ENCODE measurements around the gene SCARB1. TPM values are rescaled to one million over a fixed set of nuclear protein-coding genes. Genes with fewer than 3 reads are reported as not detected.
A peak's percentile ranks its signal among the peaks of the same experiment; 100 is the strongest.

The SCARB1 gene
- total RNA-seq, 4 donors from 2014 or later, result 8.3 to 24.1 (median 13.0) TPM

DNA sequence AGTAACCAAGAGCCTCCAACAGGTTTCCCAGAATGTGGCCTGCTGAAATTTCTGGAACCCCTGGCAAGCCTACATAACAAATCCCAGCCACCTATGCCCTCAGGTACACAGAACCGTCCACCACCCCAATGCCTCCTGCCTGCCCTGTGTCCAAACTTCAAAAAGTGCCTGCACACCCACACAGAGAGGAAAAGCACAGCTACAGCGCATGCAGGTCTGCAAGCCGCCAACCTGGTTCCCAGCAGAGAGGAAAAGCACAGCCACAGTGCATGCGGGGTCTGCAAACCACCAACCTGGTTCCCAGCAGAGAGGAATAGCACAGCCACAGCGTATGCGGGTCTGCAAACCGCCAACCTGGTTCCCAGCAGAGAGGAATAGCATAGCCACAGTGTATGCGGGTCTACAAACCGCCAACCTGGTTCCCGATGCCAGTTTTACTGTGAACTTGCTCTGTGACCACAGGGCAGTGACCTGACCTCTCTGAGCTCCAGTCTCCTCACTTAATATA lies 113.5 kb downstream of the SCARB1 start:
- Histone ChIP-seq H3K27me3 (no peaks in the 10 kb centered on the region), H3K4me3 (no peak overlapping the region), H3K4me1 (peaks cover 37 to 87% (median 79%) of the 10 kb centered on the region in 4 donors), H3K9me3 (no peaks in the 10 kb centered on the region), H3K36me3 (no peaks in the 10 kb centered on the region), H3K27ac (replicated peaks in 1 of 4) (peak overlapping the region in 2 of 4 donors; percentile 17 to 95)
- TF ChIP-seq POLR2AphosphoS5 (IDR thresholded peaks at IDR 0.05) (no peak), POLR2A (IDR thresholded peaks at IDR 0.05; ENCODE audit: low read depth) (no peak), EP300 (IDR thresholded peaks at IDR 0.05) (no peak)
- TF ChIP-seq, protein P1, sequence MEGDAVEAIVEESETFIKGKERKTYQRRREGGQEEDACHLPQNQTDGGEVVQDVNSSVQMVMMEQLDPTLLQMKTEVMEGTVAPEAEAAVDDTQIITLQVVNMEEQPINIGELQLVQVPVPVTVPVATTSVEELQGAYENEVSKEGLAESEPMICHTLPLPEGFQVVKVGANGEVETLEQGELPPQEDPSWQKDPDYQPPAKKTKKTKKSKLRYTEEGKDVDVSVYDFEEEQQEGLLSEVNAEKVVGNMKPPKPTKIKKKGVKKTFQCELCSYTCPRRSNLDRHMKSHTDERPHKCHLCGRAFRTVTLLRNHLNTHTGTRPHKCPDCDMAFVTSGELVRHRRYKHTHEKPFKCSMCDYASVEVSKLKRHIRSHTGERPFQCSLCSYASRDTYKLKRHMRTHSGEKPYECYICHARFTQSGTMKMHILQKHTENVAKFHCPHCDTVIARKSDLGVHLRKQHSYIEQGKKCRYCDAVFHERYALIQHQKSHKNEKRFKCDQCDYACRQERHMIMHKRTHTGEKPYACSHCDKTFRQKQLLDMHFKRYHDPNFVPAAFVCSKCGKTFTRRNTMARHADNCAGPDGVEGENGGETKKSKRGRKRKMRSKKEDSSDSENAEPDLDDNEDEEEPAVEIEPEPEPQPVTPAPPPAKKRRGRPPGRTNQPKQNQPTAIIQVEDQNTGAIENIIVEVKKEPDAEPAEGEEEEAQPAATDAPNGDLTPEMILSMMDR (IDR thresholded peaks at IDR 0.05), result no peak
- intact Hi-C loops (cut with DNase I), result no loop called here
- no peak for DNase-seq (ENCODE audit: extremely low spot score)
- WGBS, result 83% methylated on average over 8 of the region's 10 CpGs

DNA sequence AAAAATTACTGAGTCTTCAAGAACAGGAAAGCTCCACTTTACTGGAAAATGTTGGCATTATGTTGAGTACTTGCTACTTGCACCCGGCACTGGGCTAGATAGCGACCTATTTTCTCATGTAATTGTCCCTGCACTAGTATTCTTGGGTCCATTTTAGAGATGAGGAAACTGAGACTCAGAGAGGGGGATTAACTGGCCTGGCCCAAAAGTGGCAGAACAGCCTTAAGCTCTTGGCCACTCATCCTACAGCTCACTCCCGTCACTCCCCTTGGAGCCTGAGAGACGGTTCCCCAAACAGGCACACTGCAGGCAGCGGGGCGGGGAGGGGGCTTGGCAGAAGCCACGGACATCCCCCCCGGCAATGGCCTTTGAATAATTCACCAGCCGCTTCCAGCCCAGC lies 113.9 kb downstream of the SCARB1 start:
- Histone ChIP-seq H3K36me3 (no peaks in the 10 kb centered on the region), H3K27me3 (no peaks in the 10 kb centered on the region), H3K4me1 (peaks cover 33 to 87% (median 79%) of the 10 kb centered on the region in 4 donors), H3K27ac (replicated peaks in 1 of 4) (peak overlapping the region in 1 of 4 donors; percentile 17), H3K9me3 (no peaks in the 10 kb centered on the region), H3K4me3 (no peak overlapping the region)
- TF ChIP-seq EP300 (IDR thresholded peaks at IDR 0.05) (no peak), POLR2AphosphoS5 (IDR thresholded peaks at IDR 0.05) (no peak), POLR2A (IDR thresholded peaks at IDR 0.05; ENCODE audit: low read depth) (no peak)
- TF ChIP-seq, protein P1 (IDR thresholded peaks at IDR 0.05), result no peak
- no peak for DNase-seq (ENCODE audit: extremely low spot score)
- WGBS, result 87% methylated on average over 8 of the region's 9 CpGs
- intact Hi-C loops (cut with DNase I), result loop anchor here (10.0 kb wide), 1 partner anchor 65 kb away; no protein-coding TSS in a partner anchor

DNA sequence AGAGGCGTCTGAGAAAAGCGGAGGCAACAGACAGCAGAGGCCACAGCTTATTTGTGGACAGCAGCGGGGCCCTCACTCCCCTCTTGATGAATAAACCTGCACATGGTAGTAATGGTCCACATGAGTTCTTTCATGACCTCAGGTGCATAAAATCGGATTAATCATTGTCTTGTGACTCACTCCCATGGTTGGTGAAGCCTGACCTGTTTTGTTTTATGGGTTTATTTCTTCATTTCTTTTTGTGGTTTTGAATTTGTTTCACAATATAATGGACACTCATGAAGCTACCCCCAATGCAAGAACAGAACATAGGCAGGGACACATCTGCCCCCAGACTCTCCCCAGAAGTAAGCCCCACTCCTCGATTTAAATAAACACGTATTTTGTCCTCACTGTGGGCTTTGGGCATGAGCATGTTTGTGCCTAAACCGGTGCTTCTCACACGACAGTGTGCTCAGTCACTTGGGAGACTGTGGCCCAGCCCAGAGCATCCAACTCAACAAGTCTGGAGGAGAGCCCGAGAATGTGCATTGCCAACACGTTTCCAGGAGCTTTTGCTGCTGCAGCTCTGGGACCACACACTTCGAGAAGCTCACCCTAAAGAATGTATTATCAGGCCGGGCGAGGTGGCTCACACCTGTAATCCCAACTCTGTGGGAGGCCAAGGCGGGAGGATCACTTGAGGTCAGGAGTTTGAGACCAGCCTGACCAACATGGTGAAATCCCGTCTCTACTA lies 116.1 kb downstream of the SCARB1 start:
- Histone ChIP-seq H3K27me3 (no peaks in the 10 kb centered on the region), H3K27ac (replicated peaks in 1 of 4) (peak overlapping the region; percentile 89 to 96 (median 95)), H3K4me1 (peaks cover 24 to 87% (median 79%) of the 10 kb centered on the region in 4 donors), H3K36me3 (no peaks in the 10 kb centered on the region), H3K4me3 (no peak overlapping the region), H3K9me3 (no peaks in the 10 kb centered on the region)
- WGBS, result 74% methylated on average over 15 of the region's 15 CpGs
- TF ChIP-seq POLR2AphosphoS5 (IDR thresholded peaks at IDR 0.05) (peak in 1 of 2 donors; percentile 67), POLR2A (IDR thresholded peaks at IDR 0.05; ENCODE audit: low read depth) (no peak), EP300 (IDR thresholded peaks at IDR 0.05) (no peak)
- DNase-seq (ENCODE audit: extremely low spot score), result no peak
- intact Hi-C loops (cut with DNase I), result loop anchor here (10.0 kb wide), 1 partner anchor 63 kb away; no protein-coding TSS in a partner anchor

DNA sequence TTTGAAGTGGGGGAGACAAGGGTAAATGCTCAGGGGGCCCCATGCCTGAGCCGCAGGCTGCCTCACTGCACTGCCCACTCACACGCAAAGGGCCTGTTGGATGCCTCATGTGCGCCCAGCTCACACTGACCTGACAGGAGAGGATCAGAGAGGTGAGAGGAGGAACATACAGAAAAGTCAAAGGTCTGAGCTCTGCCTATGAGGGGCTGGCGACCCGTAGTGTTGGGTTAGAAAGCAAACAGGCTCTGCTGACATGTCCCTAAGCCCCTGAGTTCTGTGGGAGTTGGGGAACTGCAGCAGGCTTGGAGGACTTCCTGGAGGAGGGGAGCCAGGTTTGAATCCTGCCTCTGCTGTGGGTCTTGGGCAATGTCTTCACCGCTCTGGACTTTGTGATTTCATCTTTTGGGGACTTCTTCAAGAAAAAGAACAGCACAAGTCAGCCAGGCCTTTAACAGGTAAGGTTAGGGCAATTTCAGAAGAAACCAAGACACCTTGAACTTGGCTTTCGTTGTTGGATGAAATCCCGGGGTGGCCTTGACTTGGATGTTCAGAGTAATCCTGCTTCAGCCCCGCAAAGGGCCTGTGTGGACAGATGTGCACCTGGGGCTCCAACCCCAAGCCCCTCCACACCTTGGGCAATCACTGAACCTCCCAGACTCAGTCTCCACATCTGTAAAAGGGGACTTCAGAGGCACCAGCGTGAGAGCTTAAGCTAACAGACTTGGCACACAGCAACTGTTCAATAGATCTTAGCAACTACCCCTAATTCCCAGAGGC lies 116.8 kb downstream of the SCARB1 start:
- 87% methylated on average over 10 of the region's 10 CpGs for WGBS
- Histone ChIP-seq H3K4me3 (no peak overlapping the region), H3K4me1 (peaks cover 20 to 87% (median 79%) of the 10 kb centered on the region in 4 donors), H3K27me3 (no peaks in the 10 kb centered on the region), H3K9me3 (no peaks in the 10 kb centered on the region), H3K27ac (replicated peaks in 1 of 4) (peak overlapping the region; percentile 89 to 96 (median 95)), H3K36me3 (no peaks in the 10 kb centered on the region)
- TF ChIP-seq POLR2AphosphoS5 (IDR thresholded peaks at IDR 0.05) (no peak), POLR2A (IDR thresholded peaks at IDR 0.05; ENCODE audit: low read depth) (no peak), EP300 (IDR thresholded peaks at IDR 0.05) (no peak)
- TF ChIP-seq, protein P1 (IDR thresholded peaks at IDR 0.05), result no peak
- no peak for DNase-seq (ENCODE audit: extremely low spot score)
- intact Hi-C loops (cut with DNase I), result loop anchor here (10.0 kb wide), 1 partner anchor 62 kb away; no protein-coding TSS in a partner anchor

All from esophagus muscularis mucosa (tissue), 4 donors.